ENCODE results near the gene FKRP. TPM values are rescaled to one million over a fixed set of nuclear protein-coding genes. Genes with fewer than 3 reads are reported as not detected.
A peak's percentile ranks its signal among the peaks of the same experiment; 100 is the strongest.

The FKRP gene
- total and polyA plus RNA-seq, 2 of the 13 experiments (the other 11 are each of a cell fraction or from before 2014, with no cell fraction given): 7.3 to 9.8 TPM

- TF ChIP-seq E2F2 (CRISPR knock-in tag; IDR thresholded peaks at IDR 0.05; ENCODE audit: borderline replicate concordance) (no peak), HNRNPK (IDR thresholded peaks at IDR 0.05; ENCODE audit: low read depth, low read length, poor library complexity, severe bottlenecking) (no peak), JDP2 (CRISPR knock-in tag; IDR thresholded peaks at IDR 0.05; ENCODE audit: borderline replicate concordance) (no peak), TRIM22 (IDR thresholded peaks at IDR 0.05) (no peak), HNF1A (IDR thresholded peaks at IDR 0.05; ENCODE audit: low read depth) (no peak), HNF1A (CRISPR knock-in tag; IDR thresholded peaks at IDR 0.05; ENCODE audit: borderline replicate concordance) (no peak), TFDP1 (CRISPR knock-in tag; IDR thresholded peaks at IDR 0.05; ENCODE audit: borderline replicate concordance) (peak; percentile 73), ZNF549 (CRISPR knock-in tag; IDR thresholded peaks at IDR 0.05) (no peak), CBX2 (IDR thresholded peaks at IDR 0.05; ENCODE audit: low read depth, low read length) (no peak), CBX2 (CRISPR knock-in tag; IDR thresholded peaks at IDR 0.05; ENCODE audit: low read depth) (no peak), ESRRA (CRISPR knock-in tag; IDR thresholded peaks at IDR 0.05; ENCODE audit: low read depth) (no peak), SKI (IDR thresholded peaks at IDR 0.05; ENCODE audit: partially characterized antibody) (no peak), HOXA7 (CRISPR knock-in tag; IDR thresholded peaks at IDR 0.05) (no peak), THRA (CRISPR knock-in tag; IDR thresholded peaks at IDR 0.05; ENCODE audit: borderline replicate concordance) (no peak), SP140L (CRISPR knock-in tag; IDR thresholded peaks at IDR 0.05; ENCODE audit: borderline replicate concordance) (no peak), HNRNPL (IDR thresholded peaks at IDR 0.05; ENCODE audit: low read depth, low read length) (no peak), ZNF800 (CRISPR knock-in tag; IDR thresholded peaks at IDR 0.05) (peak; percentile 38; the same call in 1 of the 2 replicates)
Observed at GRCh38 chr19:46787331-46788261, 41.7 kb downstream of the FKRP start (continued).
